A549 (cell line): ENCODE measurements around the gene FKBP2. TPM values are rescaled to one million over a fixed set of nuclear protein-coding genes. Genes with fewer than 3 reads are reported as not detected.

Experiments
- ATAC-seq, 2 experiments: fragments of 200-7000 bp in 1 of 2; fragments of >200 bp in 1 of 2; cut with Nextera tagmentation in 1 of 2; cut with Tn5 transposase in 1 of 2; 3 replicates each; pipeline versions ENCODE4 v1.8.0 to v1.9.1; 2018 to 2020; ENCODE audit warnings: mild to moderate bottlenecking in 1 of 2, moderate library complexity in 1 of 2
- CTCF ChIA-PET: fragments of 300-600 bp; sonication (Branson Sonifier 250); formaldehyde crosslinking; extraction: SDS; loops from one replicate; lab custom pipeline; 2021; ENCODE audit warnings: antibody characterized with exemption, inconsistent platforms; lab: Yijun Ruan, JAX
- POLR2A ChIA-PET: fragments of 350-600 bp; formaldehyde crosslinking; extraction: SDS; loops from one replicate; lab custom pipeline; 2021; ENCODE audit warnings: antibody characterized with exemption, inconsistent platforms; lab: Yijun Ruan, JAX
- DNase-seq, 2 experiments: peaks; one replicate each; pipeline versions ENCODE4 v3.0.0 to v3.0.0-alpha.2; 2011 to 2016; ENCODE audit warnings: low read depth in 1 of 2, low spot score in 1 of 2
- FAIRE-seq: peaks from 2 replicates; lab custom pipeline; 2011; peaks lifted over from hg19 to GRCh38; lab: Jason Lieb, UNC
- H3K27ac ChIP-seq, 2 experiments: fragments of >200 bp; sonication (Bioruptor Twin); formaldehyde crosslinking; 3 replicates each; pipeline ENCODE4 v1.5.1; 2016 to 2017
- H3K4me1 ChIP-seq: fragments of >200 bp; sonication (Bioruptor Twin); formaldehyde crosslinking; 3 replicates; pipeline ENCODE4 v1.6.1; 2016
- H3K4me2 ChIP-seq: fragments of >200 bp; sonication (Bioruptor Twin); formaldehyde crosslinking; 3 replicates; pipeline ENCODE4 v1.6.1; 2016
- H3K4me3 ChIP-seq: fragments of >200 bp; sonication (Bioruptor Twin); formaldehyde crosslinking; 3 replicates; pipeline ENCODE4 v1.5.1; 2016
- H3K9me3 ChIP-seq: fragments of >200 bp; sonication (Bioruptor Twin); formaldehyde crosslinking; 3 replicates; pipeline ENCODE4 v1.6.1; 2016
- ATOH8 ChIP-seq: fragments of 250-450 bp; sonication (Bioruptor Pico); IDR thresholded peaks from 2 replicates; pipeline ENCODE4 v1.5.0; 2020; ENCODE audit warnings: low read depth, mild to moderate bottlenecking, moderate library complexity
- CBX2 ChIP-seq: fragments of 200-600 bp; sonication (generic); IDR thresholded peaks from 2 replicates; pipeline ENCODE4 v1.6.1; 2016; ENCODE audit warnings: low read depth, mild to moderate bottlenecking, borderline replicate concordance
- CEBPB ChIP-seq, 2 experiments: fragments of >200 bp in 1 of 2; sonication (Bioruptor Twin) in 1 of 2; formaldehyde crosslinking in 1 of 2; IDR thresholded peaks; 2 replicates each; pipeline ENCODE4 v1.6.1; 2012 to 2016
- CHD2 ChIP-seq: fragments of 150-350 bp; IDR thresholded peaks from 2 replicates; pipeline ENCODE4 v1.6.1; 2014; ENCODE audit warnings: low read length; ENCODE audit not compliant: partially characterized antibody
- CTCF ChIP-seq: fragments of >200 bp; sonication (Bioruptor Twin); formaldehyde crosslinking; IDR thresholded peaks from 3 replicates; pipeline ENCODE4 v1.5.1; 2016
- E2F6 ChIP-seq: IDR thresholded peaks from 2 replicates; pipeline ENCODE4 v1.6.1; 2012; ENCODE audit warnings: low read depth, borderline replicate concordance
- ESRRA ChIP-seq: fragments of 150-350 bp; IDR thresholded peaks from 2 replicates; pipeline ENCODE4 v1.6.1; 2014; ENCODE audit warnings: mild to moderate bottlenecking, low read length, borderline replicate concordance
- FOSL2 ChIP-seq, 2 experiments: fragments of 450-650 bp in 1 of 2; fragments of >200 bp in 1 of 2; sonication (Bioruptor Twin) in 1 of 2; formaldehyde crosslinking; IDR thresholded peaks; 2 replicates each; pipeline versions ENCODE4 v1.5.0 to v1.6.1; 2016 to 2020; ENCODE audit warnings: mild to moderate bottlenecking in 1 of 2, moderate library complexity in 1 of 2
- HDAC2 ChIP-seq: fragments of 200-600 bp; sonication (generic); IDR thresholded peaks from 2 replicates; pipeline ENCODE4 v1.6.1; 2016
- HMGXB4 ChIP-seq: fragments of 250-450 bp; sonication (Bioruptor Pico); IDR thresholded peaks from 2 replicates; pipeline ENCODE4 v1.5.0; 2021; ENCODE audit warnings: mild to moderate bottlenecking, moderate library complexity, borderline replicate concordance
- HOXA7 ChIP-seq: fragments of 250-450 bp; sonication (Bioruptor Pico); IDR thresholded peaks from 2 replicates; pipeline ENCODE4 v1.5.0; 2020; ENCODE audit warnings: mild to moderate bottlenecking, moderate library complexity
- JUN ChIP-seq, 2 experiments: fragments of >200 bp; sonication (Bioruptor Twin); formaldehyde crosslinking; IDR thresholded peaks; 2 replicates in 1 of 2; 3 replicates in 1 of 2; pipeline ENCODE4 v1.6.1; 2016 to 2017
- KDM1A ChIP-seq: fragments of 200-600 bp; sonication (generic); IDR thresholded peaks from 2 replicates; pipeline ENCODE4 v1.6.1; 2016; ENCODE audit warnings: low read depth, mild to moderate bottlenecking
- MAFK ChIP-seq: fragments of 450-650 bp; IDR thresholded peaks from 2 replicates; pipeline ENCODE4 v1.6.1; 2014; ENCODE audit not compliant: partially characterized antibody
- MYC ChIP-seq: IDR thresholded peaks from 2 replicates; pipeline ENCODE4 v1.6.1; 2012; ENCODE audit warnings: mild to moderate bottlenecking, inconsistent platforms, low read length, improper control_type of control experiment, borderline replicate concordance
- NFE2L2 ChIP-seq: fragments of 150-350 bp; conservative IDR thresholded peaks from 2 replicates; pipeline ENCODE4 v1.6.1; 2014; ENCODE audit warnings: low read length
- PBX3 ChIP-seq: IDR thresholded peaks from 2 replicates; pipeline ENCODE4 v1.6.1; 2012
- PHF8 ChIP-seq: fragments of 200-600 bp; sonication (generic); IDR thresholded peaks from 2 replicates; pipeline ENCODE4 v1.6.1; 2016; ENCODE audit warnings: low read depth, mild to moderate bottlenecking, antibody characterized with exemption, moderate library complexity, borderline replicate concordance
- POLR2A ChIP-seq: IDR thresholded peaks from 2 replicates; pipeline ENCODE4 v1.6.1; 2012; ENCODE audit warnings: mild to moderate bottlenecking, low read length
- RCOR1 ChIP-seq: fragments of 150-350 bp; IDR thresholded peaks from 2 replicates; pipeline ENCODE4 v1.6.1; 2014; ENCODE audit warnings: antibody characterized with exemption, low read length, low read depth
- RFX5 ChIP-seq: fragments of 450-650 bp; IDR thresholded peaks from 2 replicates; pipeline ENCODE4 v1.7.1; 2014; ENCODE audit warnings: antibody characterized with exemption, mild to moderate bottlenecking, moderate library complexity
- SREBF2 ChIP-seq: fragments of 450-650 bp; IDR thresholded peaks from 2 replicates; pipeline ENCODE4 v1.6.1; 2014; ENCODE audit warnings: mild to moderate bottlenecking, moderate library complexity
- TFCP2L1 ChIP-seq: fragments of 250-450 bp; sonication (Bioruptor Pico); IDR thresholded peaks from 2 replicates; pipeline ENCODE4 v1.5.0; 2021; ENCODE audit warnings: mild to moderate bottlenecking
- WGBS: methylation state at CpG from one replicate; pipeline ENCODE4 v1.1.6; 2017; ENCODE audit errors: missing lambda C conversion rate; 5-methylcytosine and 5-hydroxymethylcytosine counted together
- polyA plus RNA-seq, 4 experiments: library from polyadenylated mRNA; depleted of rRNA in 3 of 4; stranded (reverse); fragments of >200 nt; fragmentation: RNase III in 1 of 4; extraction: RNeasy Plus Mini Kit Qiagen cat#74134 plus additional on column Dnase treatment in 1 of 4; gene quantifications; 2 replicates in 3 of 4; 3 replicates in 1 of 4; pipeline ENCODE4 v1.2.3, GENCODE V29; 2011 to 2017

The FKBP2 gene
- polyA plus RNA-seq, 2 of the 4 experiments (the other 2 are of a cell fraction) = 40.5 to 131 TPM

- H3K9me3 ChIP-seq = no peaks in the 10 kb centered on the region
- ATAC-seq (no peak), FAIRE-seq (no peak), DNase-seq (no peak)
- H3K4me2 ChIP-seq = peak overlapping the region; percentile 86
- peak overlapping the region in 1 of 2 experiments; percentile 98; a peak in 1 of 6 replicates for H3K27ac ChIP-seq
- H3K4me1 ChIP-seq = peaks cover 17% of the 10 kb centered on the region; the same call in 1 of the 3 replicates
- TF ChIP-seq JUN (IDR thresholded peaks at IDR 0.05) (no peak), HMGXB4 (CRISPR knock-in tag) (no peak), CTCF (no peak), MYC (no peak), PBX3 (no peak), SREBF2 (no peak), CHD2 (no peak), CEBPB (IDR thresholded peaks at IDR 0.05) (no peak), MAFK (no peak), ESRRA (no peak), POLR2A (no peak), KDM1A (no peak), TFCP2L1 (CRISPR knock-in tag) (no peak), HOXA7 (no peak), HDAC2 (no peak)
- ChIA-PET CTCF (interaction anchor here (0.6 to 20.5 kb wide), 9 partner anchors 8 to 109 kb away, joined by 3 to 448 read pairs (median 3); partner anchors contain the start of genes CATSPERZ, ESRRA and STIP1), POLR2A (interaction anchor here (5.8 kb wide), 1 partner anchor 17 kb away, joined by 49 read pairs; no protein-coding TSS in a partner anchor)
- WGBS = 93% methylated on average over 7 of the region's 9 CpGs
- no peak overlapping the region for H3K4me3 ChIP-seq
These were observed 45.9 kb downstream of the FKBP2 start for GRCh38 chr11:64286801-64287159.

GRCh38 chr11:64287676-64288352 is 46.9 kb downstream of the FKBP2 start:
- no peak overlapping the region for H3K27ac ChIP-seq
- ATAC-seq (no peak), FAIRE-seq (no peak), DNase-seq (no peak)
- ChIA-PET CTCF (interaction anchor here (0.8 to 20.5 kb wide), 5 partner anchors 10 to 67 kb away, joined by 3 to 448 read pairs (median 5); partner anchors contain the start of genes CATSPERZ and ESRRA), POLR2A (interaction anchor here (5.8 kb wide), 1 partner anchor 18 kb away, joined by 49 read pairs; no protein-coding TSS in a partner anchor)
- no peak overlapping the region for H3K4me2 ChIP-seq
- H3K9me3 ChIP-seq = no peaks in the 10 kb centered on the region
- peaks cover 17% of the 10 kb centered on the region; the same call in 1 of the 3 replicates for H3K4me1 ChIP-seq
- TF ChIP-seq PHF8 = no peak
- TF ChIP-seq E2F6 = no peak
- TF ChIP-seq NFE2L2 = no peak
- TF ChIP-seq HDAC2 = no peak
- no peak for TF ChIP-seq CBX2
- TF ChIP-seq ATOH8 = no peak
- TF ChIP-seq RCOR1 = no peak
- no peak for TF ChIP-seq HMGXB4 (CRISPR knock-in tag)
- TF ChIP-seq MYC = no peak
- no peak for TF ChIP-seq CEBPB (IDR thresholded peaks at IDR 0.05)
- TF ChIP-seq FOSL2 (IDR thresholded peaks at IDR 0.05) = no peak
- TF ChIP-seq FOSL2 (CRISPR knock-in tag; IDR thresholded peaks at IDR 0.05) = no peak
- TF ChIP-seq RFX5 = no peak
- TF ChIP-seq, all 56 proteins: peak for 0
- WGBS = 95% methylated on average over 26 of the region's 33 CpGs
- no peak overlapping the region for H3K4me3 ChIP-seq
